Measurements from ENCODE around the gene HIVEP1. TPM values are rescaled to one million over a fixed set of nuclear protein-coding genes. Genes with fewer than 3 reads are reported as not detected.
A peak's percentile ranks its signal among the peaks of the same experiment; 100 is the strongest.

The HIVEP1 gene
- total RNA-seq, 1 donor from 2014 or later = 27.8 TPM

DNA sequence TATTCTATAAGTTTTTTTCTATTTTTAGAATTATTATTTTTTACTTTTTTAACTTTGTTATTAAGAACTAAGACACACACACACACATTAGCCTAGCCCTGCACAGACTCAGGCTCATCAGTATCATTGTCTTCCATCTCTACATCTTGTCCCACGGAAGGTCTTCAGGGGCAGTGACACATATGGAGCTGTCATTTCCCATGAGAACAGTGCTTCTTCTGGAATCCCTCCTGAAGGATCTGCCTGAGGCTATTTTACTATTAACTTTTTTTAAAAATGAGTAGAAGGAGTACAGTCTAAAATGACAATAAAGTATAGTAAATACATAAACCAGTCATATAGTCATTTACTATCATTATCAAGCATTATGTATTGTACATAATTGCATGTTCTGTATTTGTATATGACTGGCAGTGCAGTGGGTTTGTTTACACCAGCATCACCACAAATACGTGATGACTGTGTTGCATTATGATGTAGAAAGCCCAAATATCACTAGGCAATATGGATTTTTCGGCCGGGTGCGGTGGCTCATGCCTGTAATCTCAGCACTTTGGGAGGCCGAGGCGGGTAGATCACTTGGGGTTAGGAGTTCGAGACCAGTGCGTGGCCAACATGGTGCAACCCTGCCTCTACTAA lies 57.9 kb downstream of the HIVEP1 start:
- Mint-ChIP-seq H3K36me3 (ENCODE audit: unreplicated experiment) (no peaks in the 10 kb centered on the region), H3K9me3 (ENCODE audit: unreplicated experiment) (no peaks in the 10 kb centered on the region), H3K4me3 (ENCODE audit: unreplicated experiment) (no peak overlapping the region), H3K4me1 (ENCODE audit: unreplicated experiment) (peaks cover 27% of the 10 kb centered on the region), H3K27me3 (ENCODE audit: unreplicated experiment) (no peaks in the 10 kb centered on the region), H3K27ac (ENCODE audit: unreplicated experiment) (no peak overlapping the region)
- DNase-seq (ENCODE audit: extremely low spot score, unreplicated experiment) = no peak
- TF ChIP-seq, protein P1, sequence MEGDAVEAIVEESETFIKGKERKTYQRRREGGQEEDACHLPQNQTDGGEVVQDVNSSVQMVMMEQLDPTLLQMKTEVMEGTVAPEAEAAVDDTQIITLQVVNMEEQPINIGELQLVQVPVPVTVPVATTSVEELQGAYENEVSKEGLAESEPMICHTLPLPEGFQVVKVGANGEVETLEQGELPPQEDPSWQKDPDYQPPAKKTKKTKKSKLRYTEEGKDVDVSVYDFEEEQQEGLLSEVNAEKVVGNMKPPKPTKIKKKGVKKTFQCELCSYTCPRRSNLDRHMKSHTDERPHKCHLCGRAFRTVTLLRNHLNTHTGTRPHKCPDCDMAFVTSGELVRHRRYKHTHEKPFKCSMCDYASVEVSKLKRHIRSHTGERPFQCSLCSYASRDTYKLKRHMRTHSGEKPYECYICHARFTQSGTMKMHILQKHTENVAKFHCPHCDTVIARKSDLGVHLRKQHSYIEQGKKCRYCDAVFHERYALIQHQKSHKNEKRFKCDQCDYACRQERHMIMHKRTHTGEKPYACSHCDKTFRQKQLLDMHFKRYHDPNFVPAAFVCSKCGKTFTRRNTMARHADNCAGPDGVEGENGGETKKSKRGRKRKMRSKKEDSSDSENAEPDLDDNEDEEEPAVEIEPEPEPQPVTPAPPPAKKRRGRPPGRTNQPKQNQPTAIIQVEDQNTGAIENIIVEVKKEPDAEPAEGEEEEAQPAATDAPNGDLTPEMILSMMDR (IDR thresholded peaks at IDR 0.05) = no peak

DNA sequence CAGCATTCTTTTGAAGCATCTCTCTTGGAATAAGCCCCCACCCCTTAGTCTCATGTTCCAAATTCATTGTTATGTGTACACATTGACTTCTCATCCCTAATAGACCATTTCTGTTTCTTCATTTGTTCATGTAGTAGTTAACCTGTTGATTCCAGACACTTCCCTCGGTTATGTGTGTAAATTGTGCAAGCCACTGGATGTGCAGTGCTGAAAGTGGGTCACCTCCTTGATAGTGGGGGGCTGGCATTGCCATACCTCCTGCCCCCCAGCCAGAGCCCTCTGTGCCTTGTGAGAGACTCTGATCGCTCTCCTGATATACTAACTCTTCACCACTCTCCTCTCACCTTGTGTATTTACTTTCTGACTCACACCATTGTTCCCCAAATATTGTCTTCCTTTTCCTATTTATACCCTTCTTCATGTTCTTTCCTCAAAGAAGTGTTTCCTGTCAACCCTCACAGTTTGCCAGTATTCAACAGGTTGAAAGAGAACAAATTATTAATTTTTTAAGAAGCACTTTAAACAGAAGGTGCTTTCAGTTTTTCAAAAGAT lies 59.0 kb downstream of the HIVEP1 start:
- no peaks in the 10 kb centered on the region for H3K36me3 Mint-ChIP-seq (ENCODE audit: unreplicated experiment)
- H3K4me1 Mint-ChIP-seq (ENCODE audit: unreplicated experiment) = peaks cover 25% of the 10 kb centered on the region
- DNase-seq (ENCODE audit: extremely low spot score, unreplicated experiment) = no peak
- no peaks in the 10 kb centered on the region for H3K27me3 Mint-ChIP-seq (ENCODE audit: unreplicated experiment)
- TF ChIP-seq, protein P1 (IDR thresholded peaks at IDR 0.05) = no peak
- H3K27ac Mint-ChIP-seq (ENCODE audit: unreplicated experiment) = peak overlapping the region; percentile 2
- no peak overlapping the region for H3K4me3 Mint-ChIP-seq (ENCODE audit: unreplicated experiment)
- no peaks in the 10 kb centered on the region for H3K9me3 Mint-ChIP-seq (ENCODE audit: unreplicated experiment)

DNA sequence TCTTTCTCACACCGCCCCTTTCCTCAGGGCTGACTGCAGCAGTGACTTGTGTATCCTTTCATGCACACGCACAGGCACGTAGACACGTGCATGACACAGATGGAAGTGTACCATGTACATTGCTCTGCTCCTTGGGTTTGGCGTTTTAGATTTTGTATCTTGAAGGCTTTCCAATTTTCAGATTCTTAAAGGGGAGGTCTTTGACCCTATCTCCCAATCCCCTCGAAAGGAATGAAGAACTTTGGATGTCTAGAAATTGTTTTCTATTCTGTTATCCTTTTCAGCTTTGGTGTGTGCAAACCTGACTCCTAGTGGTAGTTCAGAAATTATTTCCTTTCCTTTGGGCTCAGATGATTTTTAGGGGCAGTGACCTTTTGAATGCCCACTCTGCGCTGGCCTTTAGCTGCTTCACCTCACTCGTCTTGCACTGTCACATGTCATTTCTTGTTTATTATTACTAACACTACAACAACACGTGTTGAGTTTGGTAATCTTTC lies 63.0 kb downstream of the HIVEP1 start:
- Mint-ChIP-seq H3K27ac (ENCODE audit: unreplicated experiment) (no peak overlapping the region), H3K4me1 (ENCODE audit: unreplicated experiment) (peaks cover 16% of the 10 kb centered on the region), H3K27me3 (ENCODE audit: unreplicated experiment) (no peaks in the 10 kb centered on the region), H3K9me3 (ENCODE audit: unreplicated experiment) (no peaks in the 10 kb centered on the region), H3K36me3 (ENCODE audit: unreplicated experiment) (no peaks in the 10 kb centered on the region), H3K4me3 (ENCODE audit: unreplicated experiment) (no peak overlapping the region)
- TF ChIP-seq, protein P1 (IDR thresholded peaks at IDR 0.05) = peak; percentile 56
- DNase-seq (ENCODE audit: extremely low spot score, unreplicated experiment) = no peak

DNA sequence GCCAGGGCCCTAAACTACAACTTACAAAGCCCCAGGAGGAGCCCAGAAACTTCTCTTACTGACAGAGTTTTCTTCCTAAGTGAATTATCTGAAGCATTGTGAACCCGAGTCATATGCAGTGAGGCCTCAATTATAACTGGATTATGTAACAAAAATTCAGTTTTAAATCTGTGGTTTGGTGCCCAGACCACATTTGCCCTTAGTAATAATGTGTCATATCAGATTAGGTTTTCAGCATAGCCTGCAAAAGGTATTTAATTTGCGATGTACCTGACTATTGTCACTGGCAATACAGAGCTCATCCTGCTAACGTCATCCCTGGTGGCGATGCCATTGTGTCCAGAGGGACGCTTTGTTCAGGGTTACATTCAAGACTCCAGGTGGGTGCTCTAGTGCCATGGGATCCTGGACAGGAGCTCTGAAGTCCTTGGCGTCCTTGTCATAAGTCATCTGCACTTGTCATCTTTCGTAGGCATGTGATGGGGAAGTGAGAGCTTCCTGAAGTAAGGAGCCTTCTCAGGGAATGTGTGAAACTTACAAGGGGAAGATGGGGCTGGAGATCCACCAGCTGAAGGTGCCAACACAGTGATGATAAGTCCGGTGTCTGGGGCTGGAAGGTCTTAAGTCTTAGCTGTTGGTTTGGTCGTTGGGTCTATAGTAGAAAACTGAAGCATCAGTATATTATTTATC lies 65.1 kb downstream of the HIVEP1 start:
- H3K4me3 Mint-ChIP-seq (ENCODE audit: unreplicated experiment) = no peak overlapping the region
- H3K27ac Mint-ChIP-seq (ENCODE audit: unreplicated experiment) = no peak overlapping the region
- H3K36me3 Mint-ChIP-seq (ENCODE audit: unreplicated experiment) = no peaks in the 10 kb centered on the region
- peaks cover 10% of the 10 kb centered on the region for H3K4me1 Mint-ChIP-seq (ENCODE audit: unreplicated experiment)
- DNase-seq (ENCODE audit: extremely low spot score, unreplicated experiment) = no peak
- no peaks in the 10 kb centered on the region for H3K9me3 Mint-ChIP-seq (ENCODE audit: unreplicated experiment)
- no peaks in the 10 kb centered on the region for H3K27me3 Mint-ChIP-seq (ENCODE audit: unreplicated experiment)
- TF ChIP-seq, protein P1 (IDR thresholded peaks at IDR 0.05) = no peak

DNA sequence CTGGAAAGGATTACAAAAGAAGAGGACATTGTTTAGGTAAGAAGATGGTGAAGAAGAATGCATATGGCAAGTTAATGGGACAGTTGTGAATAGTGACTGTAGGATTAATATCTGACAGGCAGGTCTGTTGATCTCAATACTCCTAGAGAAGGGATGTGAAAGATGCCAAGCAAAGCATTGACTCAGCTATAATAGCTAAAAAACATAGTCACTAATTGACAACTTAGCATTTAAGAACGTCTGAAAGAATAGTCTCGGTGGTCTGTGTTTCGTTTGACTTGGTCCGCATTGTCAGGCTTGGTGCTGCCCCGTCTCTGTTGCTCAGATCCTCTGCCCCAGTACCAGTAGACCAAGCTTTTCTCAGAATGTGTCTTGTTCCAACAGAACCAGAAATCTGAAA lies 65.9 kb downstream of the HIVEP1 start:
- no peaks in the 10 kb centered on the region for H3K36me3 Mint-ChIP-seq (ENCODE audit: unreplicated experiment)
- TF ChIP-seq, protein P1 (IDR thresholded peaks at IDR 0.05) = no peak
- no peaks in the 10 kb centered on the region for H3K9me3 Mint-ChIP-seq (ENCODE audit: unreplicated experiment)
- H3K4me1 Mint-ChIP-seq (ENCODE audit: unreplicated experiment) = peaks cover 8% of the 10 kb centered on the region
- no peak overlapping the region for H3K27ac Mint-ChIP-seq (ENCODE audit: unreplicated experiment)
- no peak overlapping the region for H3K4me3 Mint-ChIP-seq (ENCODE audit: unreplicated experiment)
- no peaks in the 10 kb centered on the region for H3K27me3 Mint-ChIP-seq (ENCODE audit: unreplicated experiment)
- DNase-seq (ENCODE audit: extremely low spot score, unreplicated experiment) = no peak
